Natural killer cell (primary cell): ENCODE results near the gene EGFLAM. TPM values are rescaled to one million over a fixed set of nuclear protein-coding genes. Genes with fewer than 3 reads are reported as not detected.

Experiments used
- ATAC-seq, 3 donors: fragments of 150-1000 bp in 2 of 3; fragments of 200-7000 bp in 1 of 3; cut with Tn5 transposase; 1 replicate in 1 of 3; 2 replicates in 2 of 3; pipeline ENCODE4 v1.10.0; 2021; ENCODE audit warnings: mild to moderate bottlenecking in 2 of 3, moderate library complexity in 2 of 3
- DNase-seq, 2 donors: peaks; one replicate each; pipeline versions ENCODE4 v3.0.0 to v3.0.0-alpha.2; 2013 to 2021; ENCODE audit warnings: mixed read lengths in 1 of 2
- H3K27ac ChIP-seq: one replicate; pipeline ENCODE4 v1.5.1; 2013; ENCODE audit warnings: mild to moderate bottlenecking, low read length
- H3K27me3 ChIP-seq: one replicate; pipeline ENCODE4 v1.6.1; 2013; ENCODE audit warnings: low read length; ENCODE audit not compliant: control insufficient read depth, insufficient read depth
- H3K36me3 ChIP-seq: one replicate; pipeline ENCODE4 v1.6.1; 2013; ENCODE audit warnings: low read length; ENCODE audit not compliant: control insufficient read depth, insufficient read depth
- H3K4me1 ChIP-seq: one replicate; pipeline ENCODE4 v1.6.1; 2013; ENCODE audit warnings: low read length; ENCODE audit not compliant: control insufficient read depth, insufficient read depth
- H3K4me3 ChIP-seq: one replicate; pipeline ENCODE4 v1.5.1; 2013; ENCODE audit warnings: low read length
- H3K9me3 ChIP-seq: one replicate; pipeline ENCODE4 v1.6.1; 2013; ENCODE audit warnings: low read length; ENCODE audit not compliant: control insufficient read depth, insufficient read depth
- H3K27ac Mint-ChIP-seq, 2 donors: one replicate each; pipeline ENCODE4 v1.8.0; 2022; ENCODE audit warnings: mild to moderate bottlenecking in 2 of 2, mixed read lengths in 2 of 2, moderate library complexity in 1 of 2
- H3K27me3 Mint-ChIP-seq, 2 donors: one replicate each; pipeline ENCODE4 v1.8.0; 2022; ENCODE audit warnings: low read depth in 2 of 2, mixed read lengths in 2 of 2
- H3K36me3 Mint-ChIP-seq: one replicate; pipeline ENCODE4 v1.8.0; 2022; ENCODE audit warnings: mixed read lengths
- H3K4me1 Mint-ChIP-seq, 2 donors: one replicate each; pipeline ENCODE4 v1.8.0; 2022; ENCODE audit warnings: mixed read lengths in 2 of 2
- H3K4me3 Mint-ChIP-seq: one replicate; pipeline ENCODE4 v1.8.0; 2022; ENCODE audit warnings: mild to moderate bottlenecking, moderate library complexity, mixed read lengths
- H3K9me3 Mint-ChIP-seq, 2 donors: one replicate each; pipeline ENCODE4 v1.8.0; 2022; ENCODE audit warnings: mixed read lengths in 2 of 2
- CTCF ChIP-seq: fragments of 200-600 bp; IDR thresholded peaks from one replicate; pipeline ENCODE4 v1.8.0; 2022; ENCODE audit warnings: antibody characterized with exemption
- WGBS: methylation state at CpG from one replicate; pipeline ENCODE4 v1.1.7; 2013; ENCODE audit warnings: missing lambda C conversion rate; ENCODE audit not compliant: insufficient coverage; 5-methylcytosine and 5-hydroxymethylcytosine counted together
- intact Hi-C: fragments of 100-400 bp; cut with micrococcal nuclease; formaldehyde crosslinking; loops from one replicate; pipeline ENCODE4 v1.14.2; 2022
- total RNA-seq, 4 donors: library from RNA; stranded (reverse); fragments of 120-200 nt in 1 of 4; gene quantifications; one replicate each; pipeline versions ENCODE4 v1.2.3 to v1.2.4, GENCODE V29; 2013 to 2022

Gene EGFLAM
- total RNA-seq, 3 donors from 2014 or later (not counting 1 experiment from before 2014, with no cell fraction given), result not detected

GRCh38 chr5:38305148-38305547 is 46.8 kb downstream of the EGFLAM start:
- WGBS, result 88% methylated on average over 2 of the region's 2 CpGs
- ATAC-seq, result no peak
- Histone ChIP-seq H3K27ac (no peak overlapping the region), H3K9me3 (peaks cover 2% of the 10 kb centered on the region), H3K27me3 (no peaks in the 10 kb centered on the region), H3K36me3 (no peaks in the 10 kb centered on the region), H3K4me1 (no peaks in the 10 kb centered on the region), H3K4me3 (no peak overlapping the region)
- H3K9me3 Mint-ChIP-seq, result peaks cover 13 to 18% of the 10 kb centered on the region in 2 donors
- no peak overlapping the region for H3K27ac Mint-ChIP-seq
- no peak for TF ChIP-seq CTCF
- H3K27me3 Mint-ChIP-seq, result no peaks in the 10 kb centered on the region
- intact Hi-C loops, result no loop called here
- no peak overlapping the region for H3K4me3 Mint-ChIP-seq
- no peak for DNase-seq
- H3K36me3 Mint-ChIP-seq, result peaks cover 8% of the 10 kb centered on the region
- H3K4me1 Mint-ChIP-seq, result no peaks in the 10 kb centered on the region

- H3K27me3 ChIP-seq, result no peaks in the 10 kb centered on the region
- intact Hi-C loops, result no loop called here
- no peak overlapping the region for H3K27ac ChIP-seq
- no peak overlapping the region for H3K4me3 ChIP-seq
- Mint-ChIP-seq H3K4me1 (no peaks in the 10 kb centered on the region), H3K9me3 (peaks cover 5 to 12% of the 10 kb centered on the region in 2 donors), H3K27ac (no peak overlapping the region), H3K36me3 (peaks cover 8% of the 10 kb centered on the region), H3K27me3 (no peaks in the 10 kb centered on the region), H3K4me3 (no peak overlapping the region)
- H3K4me1 ChIP-seq, result no peaks in the 10 kb centered on the region
- WGBS, result 92% methylated on average over 1 of the region's 1 CpG
- H3K9me3 ChIP-seq, result peaks cover 2% of the 10 kb centered on the region
- no peak for TF ChIP-seq CTCF
- DNase-seq, result no peak
- no peaks in the 10 kb centered on the region for H3K36me3 ChIP-seq
- no peak for ATAC-seq
These were observed 49.5 kb downstream of the EGFLAM start for GRCh38 chr5:38307845-38308244.

- no peaks in the 10 kb centered on the region for H3K36me3 ChIP-seq
- ATAC-seq (no peak), DNase-seq (no peak)
- no peak overlapping the region for H3K27ac ChIP-seq
- H3K4me1 ChIP-seq, result no peaks in the 10 kb centered on the region
- no peak overlapping the region for H3K4me3 ChIP-seq
- Mint-ChIP-seq H3K4me1 (no peaks in the 10 kb centered on the region), H3K27me3 (peaks cover 0 to 6% of the 10 kb centered on the region in 2 donors), H3K4me3 (no peak overlapping the region), H3K36me3 (no peaks in the 10 kb centered on the region), H3K27ac (no peak overlapping the region), H3K9me3 (no peaks in the 10 kb centered on the region)
- no peaks in the 10 kb centered on the region for H3K27me3 ChIP-seq
- 69% methylated on average over 6 of the region's 6 CpGs for WGBS
- intact Hi-C loops, result no loop called here
- H3K9me3 ChIP-seq, result no peaks in the 10 kb centered on the region
- TF ChIP-seq CTCF, result no peak
These were observed 58.3 kb downstream of the EGFLAM start for GRCh38 chr5:38316544-38317224.

- Histone ChIP-seq H3K4me3 (no peak overlapping the region), H3K4me1 (no peaks in the 10 kb centered on the region), H3K27me3 (no peaks in the 10 kb centered on the region), H3K9me3 (no peaks in the 10 kb centered on the region), H3K27ac (no peak overlapping the region), H3K36me3 (no peaks in the 10 kb centered on the region)
- no peaks in the 10 kb centered on the region for H3K4me1 Mint-ChIP-seq
- DNase-seq, result no peak
- ATAC-seq, result no peak
- no peak overlapping the region for H3K27ac Mint-ChIP-seq
- no peaks in the 10 kb centered on the region for H3K9me3 Mint-ChIP-seq
- no peak overlapping the region for H3K4me3 Mint-ChIP-seq
- no peak for TF ChIP-seq CTCF
- WGBS, result 83% methylated on average over 3 of the region's 3 CpGs
- H3K27me3 Mint-ChIP-seq, result peaks cover 0 to 6% of the 10 kb centered on the region in 2 donors
- no peaks in the 10 kb centered on the region for H3K36me3 Mint-ChIP-seq
- intact Hi-C loops, result no loop called here
These were observed 59.5 kb downstream of the EGFLAM start for GRCh38 chr5:38317868-38318267.
